Osteocyte (in vitro differentiated cells): ENCODE results near the gene C2CD2. TPM values are rescaled to one million over a fixed set of nuclear protein-coding genes. Genes with fewer than 3 reads are reported as not detected.

Source experiments
- DNase-seq: peaks from one replicate; pipeline ENCODE4 v3.0.0; 2021; ENCODE audit warnings: mixed read lengths; ENCODE audit not compliant: unreplicated experiment; ENCODE audit errors: extremely low spot score
- H3K27ac Mint-ChIP-seq: one replicate; pipeline ENCODE4 v1.8.0; 2021; ENCODE audit warnings: mild to moderate bottlenecking, mixed read lengths; ENCODE audit not compliant: unreplicated experiment
- H3K27me3 Mint-ChIP-seq: one replicate; pipeline ENCODE4 v1.8.0; 2021; ENCODE audit warnings: mixed read lengths; ENCODE audit not compliant: unreplicated experiment
- H3K36me3 Mint-ChIP-seq: one replicate; pipeline ENCODE4 v1.8.0; 2021; ENCODE audit warnings: mixed read lengths; ENCODE audit not compliant: unreplicated experiment
- H3K4me1 Mint-ChIP-seq: one replicate; pipeline ENCODE4 v1.8.0; 2021; ENCODE audit warnings: mixed read lengths; ENCODE audit not compliant: unreplicated experiment
- H3K4me3 Mint-ChIP-seq: one replicate; pipeline ENCODE4 v1.8.0; 2021; ENCODE audit warnings: mild to moderate bottlenecking, moderate library complexity, mixed read lengths; ENCODE audit not compliant: unreplicated experiment
- H3K9me3 Mint-ChIP-seq: one replicate; pipeline ENCODE4 v1.8.0; 2021; ENCODE audit warnings: mixed read lengths; ENCODE audit not compliant: unreplicated experiment
- total RNA-seq: library from RNA; stranded (reverse); gene quantifications from 2 replicates; pipeline ENCODE4 v1.2.1, GENCODE V29; 2021
- TF ChIP-seq, protein P1 (sequence below): fragments of 200-600 bp; sonication (generic); IDR thresholded peaks from 2 replicates; pipeline ENCODE4 v1.5.0; 2021; ENCODE audit warnings: antibody characterized with exemption, mild to moderate bottlenecking, moderate library complexity

The C2CD2 gene
- total RNA-seq, 1 donor from 2014 or later, result 19.4 TPM

DNA sequence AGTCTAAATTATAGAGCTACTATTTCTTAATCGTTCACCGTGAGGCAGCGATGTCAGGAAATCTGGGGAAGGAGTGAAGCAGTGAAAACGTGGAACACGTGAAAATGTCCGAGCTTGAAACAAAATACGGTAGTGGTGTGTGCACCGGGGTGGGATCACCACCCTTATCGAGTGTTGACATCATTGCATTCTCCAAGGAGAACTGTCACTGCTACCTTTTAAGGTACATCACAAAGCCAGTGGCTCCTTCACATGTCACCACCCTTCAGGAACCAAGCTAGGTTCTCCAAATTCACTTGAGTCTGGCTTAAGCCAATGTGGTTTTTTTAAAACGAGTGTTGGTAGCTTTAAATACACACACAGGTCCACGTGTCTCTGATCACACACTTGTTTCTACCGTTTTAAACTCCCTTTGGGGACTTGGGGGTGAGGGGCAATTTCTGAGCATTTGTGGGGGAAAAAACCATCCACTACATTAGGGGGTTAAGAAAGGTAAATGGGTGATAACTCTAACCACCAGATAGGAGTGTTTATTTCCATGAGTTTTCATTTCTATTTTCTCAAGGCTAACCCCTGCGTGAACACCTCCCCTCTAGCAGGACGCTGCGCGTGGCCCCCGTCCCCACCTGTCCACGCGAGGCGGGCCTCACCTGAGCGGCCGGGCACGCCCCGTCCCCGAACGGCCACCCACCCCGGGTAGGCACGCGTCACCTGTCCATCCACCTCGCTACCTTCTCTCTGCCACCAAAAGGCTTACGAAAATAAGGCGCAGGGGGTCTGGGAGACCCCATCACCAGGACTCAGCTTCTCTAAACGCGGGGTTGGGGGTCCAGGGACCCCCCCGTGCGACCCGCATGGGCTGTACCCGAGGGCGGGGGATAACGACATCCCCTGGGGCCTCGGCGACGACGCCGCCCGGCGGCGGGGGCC lies 75.7 kb downstream of the C2CD2 start:
- TF ChIP-seq, protein P1, sequence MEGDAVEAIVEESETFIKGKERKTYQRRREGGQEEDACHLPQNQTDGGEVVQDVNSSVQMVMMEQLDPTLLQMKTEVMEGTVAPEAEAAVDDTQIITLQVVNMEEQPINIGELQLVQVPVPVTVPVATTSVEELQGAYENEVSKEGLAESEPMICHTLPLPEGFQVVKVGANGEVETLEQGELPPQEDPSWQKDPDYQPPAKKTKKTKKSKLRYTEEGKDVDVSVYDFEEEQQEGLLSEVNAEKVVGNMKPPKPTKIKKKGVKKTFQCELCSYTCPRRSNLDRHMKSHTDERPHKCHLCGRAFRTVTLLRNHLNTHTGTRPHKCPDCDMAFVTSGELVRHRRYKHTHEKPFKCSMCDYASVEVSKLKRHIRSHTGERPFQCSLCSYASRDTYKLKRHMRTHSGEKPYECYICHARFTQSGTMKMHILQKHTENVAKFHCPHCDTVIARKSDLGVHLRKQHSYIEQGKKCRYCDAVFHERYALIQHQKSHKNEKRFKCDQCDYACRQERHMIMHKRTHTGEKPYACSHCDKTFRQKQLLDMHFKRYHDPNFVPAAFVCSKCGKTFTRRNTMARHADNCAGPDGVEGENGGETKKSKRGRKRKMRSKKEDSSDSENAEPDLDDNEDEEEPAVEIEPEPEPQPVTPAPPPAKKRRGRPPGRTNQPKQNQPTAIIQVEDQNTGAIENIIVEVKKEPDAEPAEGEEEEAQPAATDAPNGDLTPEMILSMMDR, result no peak
- Mint-ChIP-seq H3K27ac (peak overlapping the region; percentile 83), H3K36me3 (no peaks in the 10 kb centered on the region), H3K9me3 (no peaks in the 10 kb centered on the region), H3K4me3 (peak overlapping the region; percentile 80), H3K4me1 (peaks cover 22% of the 10 kb centered on the region), H3K27me3 (no peaks in the 10 kb centered on the region)
- no peak for DNase-seq

DNA sequence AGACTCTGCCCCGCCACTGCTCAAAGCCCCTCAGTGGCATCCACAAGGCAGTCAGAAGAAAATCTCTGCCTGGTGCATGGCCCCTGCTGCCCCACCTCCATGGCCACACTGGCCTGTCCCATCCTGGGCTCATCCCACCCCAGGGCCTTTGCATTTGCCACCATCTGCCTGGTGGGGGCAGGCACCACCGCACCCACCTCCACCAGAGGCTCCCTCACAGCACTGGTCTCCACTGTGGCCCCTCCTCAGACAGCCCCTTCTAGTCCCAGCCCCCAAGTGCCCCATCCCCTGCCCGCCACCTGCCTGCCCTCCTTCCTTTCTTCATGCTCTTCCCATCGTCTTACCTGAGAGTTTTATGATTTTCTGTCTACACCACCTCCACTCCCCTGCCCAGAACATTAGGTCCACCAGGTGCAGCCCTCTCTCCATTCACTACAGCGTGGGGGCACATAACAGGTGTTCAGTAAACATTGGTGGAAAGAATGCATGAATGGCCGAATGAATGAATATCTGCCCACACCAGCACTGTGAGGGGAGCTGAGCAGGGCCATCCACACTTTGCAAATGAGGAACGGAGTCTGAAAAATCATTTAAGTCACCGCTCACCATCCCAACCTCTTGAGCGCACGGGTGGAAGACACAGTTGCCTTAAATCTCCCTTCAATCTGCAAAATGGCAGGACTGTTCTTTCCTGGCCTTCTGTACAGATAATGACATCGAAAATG lies 76.7 kb downstream of the C2CD2 start:
- no peaks in the 10 kb centered on the region for H3K27me3 Mint-ChIP-seq
- no peaks in the 10 kb centered on the region for H3K9me3 Mint-ChIP-seq
- TF ChIP-seq, protein P1, result no peak
- H3K27ac Mint-ChIP-seq, result peak overlapping the region; percentile 83
- no peaks in the 10 kb centered on the region for H3K36me3 Mint-ChIP-seq
- no peak for DNase-seq
- peak overlapping the region; percentile 80 for H3K4me3 Mint-ChIP-seq
- H3K4me1 Mint-ChIP-seq, result peaks cover 22% of the 10 kb centered on the region

DNA sequence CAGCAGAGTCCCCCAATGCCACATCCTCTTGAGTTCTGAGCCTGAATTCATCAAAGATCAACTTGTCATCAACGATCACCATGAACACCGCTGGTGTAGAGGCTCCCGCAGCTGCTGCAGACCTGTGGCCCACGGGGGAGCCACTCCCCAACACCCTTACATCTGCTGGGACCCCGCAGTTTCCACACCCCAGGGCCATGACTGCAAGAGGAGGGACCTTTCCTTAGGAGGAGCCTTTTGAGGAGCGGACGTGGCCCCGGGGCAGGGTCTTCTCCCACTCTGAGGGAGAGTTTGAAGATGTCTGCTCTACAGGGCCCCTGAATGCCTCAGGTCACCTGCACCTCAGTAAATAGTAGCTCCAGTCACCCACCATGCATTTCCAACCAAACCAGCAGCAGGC lies 77.4 kb downstream of the C2CD2 start:
- DNase-seq, result no peak
- TF ChIP-seq, protein P1, result no peak

DNA sequence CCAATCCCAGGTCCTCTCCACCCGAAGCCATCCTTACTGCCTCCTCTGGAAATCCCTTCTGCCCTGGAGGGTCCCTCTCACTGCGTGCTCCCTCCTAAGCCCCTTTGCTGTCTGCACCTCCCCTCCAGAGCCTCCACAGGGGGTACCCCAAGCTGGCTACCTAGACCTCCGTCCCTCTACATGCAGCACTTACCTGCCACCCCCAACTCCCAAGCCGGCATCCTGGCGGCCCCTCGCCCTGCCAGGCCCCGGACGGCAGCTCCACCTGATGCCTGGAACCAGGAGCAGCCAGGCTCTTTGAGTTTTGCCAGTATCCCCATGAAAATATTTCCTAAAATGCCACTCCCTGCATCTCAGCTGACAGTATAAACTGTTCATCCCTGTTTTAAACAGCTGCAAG lies 78.7 kb downstream of the C2CD2 start:
- Mint-ChIP-seq H3K4me1 (peaks cover 20% of the 10 kb centered on the region), H3K4me3 (no peak overlapping the region), H3K36me3 (no peaks in the 10 kb centered on the region), H3K9me3 (no peaks in the 10 kb centered on the region), H3K27ac (no peak overlapping the region), H3K27me3 (no peaks in the 10 kb centered on the region)
- no peak for DNase-seq
- TF ChIP-seq, protein P1, result no peak

More for the DNA sequence above, 77.4 kb downstream of the C2CD2 start:
- no peak overlapping the region for H3K27ac Mint-ChIP-seq
- H3K9me3 Mint-ChIP-seq, result no peaks in the 10 kb centered on the region
- peaks cover 22% of the 10 kb centered on the region for H3K4me1 Mint-ChIP-seq
- no peaks in the 10 kb centered on the region for H3K36me3 Mint-ChIP-seq
- no peak overlapping the region for H3K4me3 Mint-ChIP-seq
- no peaks in the 10 kb centered on the region for H3K27me3 Mint-ChIP-seq

DNA sequence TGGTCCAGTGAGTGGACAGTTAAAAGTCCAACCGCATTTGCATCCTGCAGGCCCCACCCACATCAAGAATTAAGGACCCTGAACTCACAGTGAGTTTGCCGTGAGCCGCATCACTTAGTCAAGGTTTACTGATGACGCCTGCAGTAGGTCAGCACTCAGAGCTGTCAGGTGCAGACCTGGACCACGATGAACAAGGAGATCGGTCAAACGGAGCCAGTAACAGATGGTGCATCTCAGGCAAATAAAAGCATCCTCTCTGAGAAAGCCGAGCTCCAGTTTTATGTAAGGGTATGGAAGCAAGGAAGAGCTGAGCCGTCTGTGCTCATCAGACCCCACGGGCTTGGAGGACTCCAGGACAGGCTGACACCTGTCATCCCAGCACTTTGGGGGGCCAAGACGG lies 79.2 kb downstream of the C2CD2 start:
- Mint-ChIP-seq H3K9me3 (no peaks in the 10 kb centered on the region), H3K36me3 (no peaks in the 10 kb centered on the region), H3K4me1 (peaks cover 21% of the 10 kb centered on the region), H3K27ac (no peak overlapping the region), H3K27me3 (no peaks in the 10 kb centered on the region), H3K4me3 (no peak overlapping the region)
- DNase-seq, result no peak
- TF ChIP-seq, protein P1, result no peak
